Measurements from ENCODE around the gene PIK3CA.

DNA sequence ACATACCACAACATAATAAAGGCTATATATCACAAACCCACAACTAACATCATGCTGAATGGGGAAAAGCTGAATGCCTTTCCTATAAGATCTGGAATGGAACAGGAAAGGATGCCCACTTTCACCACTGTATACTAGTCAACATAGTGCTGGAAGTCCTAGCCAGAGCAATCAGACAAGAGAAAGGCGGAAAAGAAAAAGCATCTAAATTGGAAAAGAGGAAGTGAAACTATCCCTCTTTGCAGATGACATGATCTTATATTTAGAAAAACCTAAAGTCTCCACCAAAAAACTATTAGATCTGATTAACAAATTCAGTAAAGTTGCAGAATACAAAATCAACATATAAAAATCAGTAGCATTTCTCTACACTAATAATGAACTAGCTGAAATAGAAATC lies 14.6 kb upstream of the PIK3CA start:
- no peak for TF ChIP-seq SUZ12 (IDR thresholded peaks at IDR 0.05; ENCODE audit: extremely low read depth, insufficient read depth, insufficient read length)
- TF ChIP-seq ZNF274 (IDR thresholded peaks at IDR 0.05; ENCODE audit: low read depth, low read length) = no peak

Measured in NT2/D1 (cell line).